Naive B cell (primary cell): ENCODE measurements around the gene FUT8. TPM values are rescaled to one million over a fixed set of nuclear protein-coding genes. Genes with fewer than 3 reads are reported as not detected.

Experiments
- ATAC-seq, 2 donors: fragments of 150-1000 bp; cut with Tn5 transposase; 2 replicates each; pipeline ENCODE4 v1.10.0; 2021; ENCODE audit warnings: low read depth in 2 of 2, mild to moderate bottlenecking in 2 of 2, moderate library complexity in 2 of 2
- DNase-seq: peaks from one replicate; pipeline ENCODE4 v3.0.0; 2022
- H3K27ac Mint-ChIP-seq, 6 donors: one replicate each; pipeline ENCODE4 v1.8.0; 2020 to 2022; ENCODE audit warnings: mild to moderate bottlenecking in 6 of 6, mixed read lengths in 6 of 6, moderate library complexity in 5 of 6, inconsistent platforms in 2 of 6
- H3K27me3 Mint-ChIP-seq, 3 donors: one replicate each; pipeline ENCODE4 v1.8.0; 2021 to 2022; ENCODE audit warnings: mixed read lengths in 3 of 3, mild to moderate bottlenecking in 1 of 3
- H3K36me3 Mint-ChIP-seq, 2 donors: one replicate each; pipeline ENCODE4 v1.8.0; 2020 to 2022; ENCODE audit warnings: mixed read lengths in 2 of 2, inconsistent platforms in 1 of 2, mild to moderate bottlenecking in 1 of 2
- H3K4me1 Mint-ChIP-seq, 3 donors: one replicate each; pipeline ENCODE4 v1.8.0; 2020 to 2022; ENCODE audit warnings: mixed read lengths in 3 of 3, inconsistent platforms in 1 of 3, mild to moderate bottlenecking in 1 of 3, moderate library complexity in 1 of 3
- H3K4me3 Mint-ChIP-seq, 8 donors: one replicate each; pipeline ENCODE4 v1.8.0; 2020 to 2022; ENCODE audit warnings: mild to moderate bottlenecking in 8 of 8, mixed read lengths in 8 of 8, moderate library complexity in 8 of 8, inconsistent platforms in 2 of 8
- H3K9me3 Mint-ChIP-seq, 7 donors: one replicate each; pipeline ENCODE4 v1.8.0; 2020 to 2022; ENCODE audit warnings: mixed read lengths in 7 of 7, mild to moderate bottlenecking in 5 of 7, inconsistent platforms in 2 of 7, moderate library complexity in 1 of 7
- polyA plus RNA-seq, 6 donors: library from polyadenylated mRNA; unstranded; fragments of 300-500 nt; fragmentation: Illumina TruSeq; gene quantifications; one replicate each; pipeline ENCODE4 v1.2.3, GENCODE V29; 2021; ENCODE audit warnings: low read depth in 6 of 6

The FUT8 gene
- polyA plus RNA-seq, 6 donors from 2014 or later, result 5.7 to 22.8 (median 16.2) TPM

- Mint-ChIP-seq H3K4me3 (peak overlapping the region in 1 of 8 donors; percentile 13), H3K36me3 (peaks cover 8 to 22% of the 10 kb centered on the region in 2 donors), H3K27me3 (no peaks in the 10 kb centered on the region), H3K4me1 (peaks cover 33 to 44% (median 40%) of the 10 kb centered on the region in 3 donors), H3K9me3 (peaks cover 8 to 30% (median 19%) of the 10 kb centered on the region in 7 donors), H3K27ac (no peak overlapping the region)
- DNase-seq (no peak), ATAC-seq (no peak)
Observed at GRCh38 chr14:65528069-65528468, 115.5 kb downstream of the FUT8 start.

DNA sequence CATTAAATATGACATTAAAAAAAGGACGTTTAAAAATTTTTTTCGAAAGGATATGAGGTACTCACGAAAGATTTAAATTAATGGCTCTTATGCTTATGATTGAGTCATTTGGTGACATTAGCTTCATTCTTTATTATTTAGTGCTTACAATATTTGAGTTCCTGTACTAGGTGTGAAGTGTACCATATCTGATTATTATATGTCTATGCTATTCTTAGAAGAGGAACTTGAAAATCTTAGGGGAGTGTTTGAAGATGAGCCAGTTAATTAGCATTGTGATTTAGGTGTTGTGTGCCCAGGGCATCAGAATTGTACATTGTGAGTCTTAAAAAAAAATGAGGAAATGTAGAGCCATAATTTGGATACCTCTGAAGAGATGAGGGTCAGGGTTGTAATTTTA, 118.6 kb downstream of the FUT8 start:
- Mint-ChIP-seq H3K36me3 (peaks cover 8 to 18% of the 10 kb centered on the region in 2 donors), H3K9me3 (peaks cover 7 to 20% (median 14%) of the 10 kb centered on the region in 7 donors), H3K27me3 (no peaks in the 10 kb centered on the region), H3K4me3 (no peak overlapping the region), H3K4me1 (peaks cover 9 to 23% (median 22%) of the 10 kb centered on the region in 3 donors), H3K27ac (peak overlapping the region in 1 of 6 donors; percentile 18)
- DNase-seq, result peak; percentile 14
- ATAC-seq, result peak; percentile 77 to 89

- H3K4me1 Mint-ChIP-seq, result peaks cover 0 to 25% (median 17%) of the 10 kb centered on the region in 3 donors
- peaks cover 8 to 11% of the 10 kb centered on the region in 2 donors for H3K36me3 Mint-ChIP-seq
- H3K4me3 Mint-ChIP-seq, result no peak overlapping the region
- ATAC-seq (no peak), DNase-seq (no peak)
- H3K27me3 Mint-ChIP-seq, result no peaks in the 10 kb centered on the region
- H3K27ac Mint-ChIP-seq, result no peak overlapping the region
- peaks cover 2 to 10% (median 4%) of the 10 kb centered on the region in 7 donors for H3K9me3 Mint-ChIP-seq
Observed at GRCh38 chr14:65533736-65534404, 121.3 kb downstream of the FUT8 start.

DNA sequence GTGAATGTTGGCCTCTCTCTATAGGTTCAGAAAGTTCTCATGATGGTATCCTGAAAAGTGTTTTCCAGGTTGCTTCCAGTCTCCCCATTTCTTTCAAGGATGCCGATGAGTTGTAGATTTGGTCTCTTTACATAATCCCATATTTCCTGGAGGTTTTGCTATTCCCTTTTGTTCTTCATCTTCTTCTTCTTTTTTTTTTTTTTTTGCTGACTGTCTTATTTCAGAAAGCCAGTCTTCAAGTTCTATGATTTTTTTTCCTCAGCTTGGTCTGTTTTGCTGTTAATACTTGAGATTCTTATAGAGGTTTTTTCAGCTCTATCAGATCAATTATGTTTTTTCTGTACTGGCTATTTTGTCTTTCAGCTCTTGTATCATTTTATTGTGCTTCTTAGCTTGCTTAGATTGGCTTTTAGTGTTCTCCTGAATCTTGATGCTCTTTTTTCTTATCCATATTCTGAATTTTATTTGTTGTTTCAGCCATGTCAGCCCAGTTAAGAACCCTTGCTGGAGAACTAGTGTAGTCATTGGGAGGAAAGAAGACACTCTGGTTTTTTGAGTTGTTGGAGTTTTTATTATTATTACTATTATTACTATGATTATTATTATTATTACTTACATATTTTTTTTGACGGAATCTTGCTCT, 124.4 kb downstream of the FUT8 start:
- Mint-ChIP-seq H3K9me3 (peaks cover 0 to 3% (median 0%) of the 10 kb centered on the region in 7 donors), H3K36me3 (no peaks in the 10 kb centered on the region), H3K27ac (no peak overlapping the region), H3K27me3 (no peaks in the 10 kb centered on the region), H3K4me3 (no peak overlapping the region), H3K4me1 (peaks cover 0 to 7% (median 0%) of the 10 kb centered on the region in 3 donors)
- DNase-seq, result no peak
- no peak for ATAC-seq

- DNase-seq (no peak), ATAC-seq (no peak)
- Mint-ChIP-seq H3K36me3 (no peaks in the 10 kb centered on the region), H3K4me3 (no peak overlapping the region), H3K4me1 (peaks cover 10 to 23% (median 18%) of the 10 kb centered on the region in 3 donors), H3K27me3 (no peaks in the 10 kb centered on the region), H3K9me3 (no peaks in the 10 kb centered on the region), H3K27ac (peak overlapping the region in 1 of 6 donors; percentile 24)
Observed at GRCh38 chr14:65548878-65549277, 136.3 kb downstream of the FUT8 start.

DNA sequence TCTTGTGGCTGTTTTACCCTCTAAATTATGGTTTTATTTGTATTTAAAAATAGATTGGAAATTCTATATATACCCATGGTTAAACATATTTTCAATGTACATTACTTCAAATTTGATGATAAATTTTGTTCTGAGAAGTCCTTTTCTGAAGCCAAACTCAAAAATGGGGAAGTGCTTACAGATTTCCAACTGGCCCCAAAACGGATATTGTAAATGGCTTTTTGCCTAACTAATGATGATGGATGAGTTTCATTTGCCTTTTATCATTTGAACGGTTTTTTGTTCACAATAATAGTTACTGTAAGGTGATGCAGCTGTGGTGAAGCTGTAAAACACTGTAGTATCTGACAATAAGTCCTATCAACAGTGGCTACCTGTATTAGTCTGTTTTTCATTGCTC, 136.9 kb downstream of the FUT8 start:
- no peak for DNase-seq
- Mint-ChIP-seq H3K4me3 (no peak overlapping the region), H3K4me1 (peaks cover 10 to 23% (median 13%) of the 10 kb centered on the region in 3 donors), H3K27ac (no peak overlapping the region), H3K9me3 (no peaks in the 10 kb centered on the region), H3K36me3 (no peaks in the 10 kb centered on the region), H3K27me3 (no peaks in the 10 kb centered on the region)
- ATAC-seq, result no peak

- no peaks in the 10 kb centered on the region for H3K9me3 Mint-ChIP-seq
- H3K27ac Mint-ChIP-seq, result peak overlapping the region in 1 of 6 donors; percentile 31
- no peaks in the 10 kb centered on the region for H3K27me3 Mint-ChIP-seq
- DNase-seq, result no peak
- ATAC-seq, result no peak
- no peak overlapping the region for H3K4me3 Mint-ChIP-seq
- H3K36me3 Mint-ChIP-seq, result no peaks in the 10 kb centered on the region
- peaks cover 10 to 23% (median 12%) of the 10 kb centered on the region in 3 donors for H3K4me1 Mint-ChIP-seq
Observed at GRCh38 chr14:65550779-65551643, 138.5 kb downstream of the FUT8 start.

DNA sequence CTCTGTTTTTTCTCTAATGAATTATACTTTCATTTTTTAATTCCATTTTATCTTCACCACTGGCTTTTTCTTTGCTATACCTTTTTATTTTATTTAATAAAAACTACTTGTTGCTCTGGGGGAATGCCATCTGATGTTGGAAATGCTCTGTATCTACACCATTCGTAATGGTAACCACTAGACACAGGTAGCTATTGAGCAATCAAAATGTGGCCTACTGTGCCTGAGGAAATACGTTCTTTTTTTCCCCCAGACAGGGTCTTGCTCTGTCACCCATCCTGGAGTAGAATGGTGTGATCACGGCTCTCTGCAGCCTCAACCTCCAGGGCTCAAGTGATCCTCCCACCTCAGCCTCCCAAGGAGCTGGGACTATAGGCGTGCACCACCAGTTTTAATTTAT, 140.2 kb downstream of the FUT8 start:
- Mint-ChIP-seq H3K36me3 (no peaks in the 10 kb centered on the region), H3K4me3 (no peak overlapping the region), H3K4me1 (peaks cover 7 to 23% (median 10%) of the 10 kb centered on the region in 3 donors), H3K27ac (no peak overlapping the region), H3K27me3 (no peaks in the 10 kb centered on the region), H3K9me3 (no peaks in the 10 kb centered on the region)
- ATAC-seq (no peak), DNase-seq (no peak)

- ATAC-seq, result no peak
- Mint-ChIP-seq H3K4me1 (peaks cover 3 to 19% (median 9%) of the 10 kb centered on the region in 3 donors), H3K9me3 (no peaks in the 10 kb centered on the region), H3K4me3 (no peak overlapping the region), H3K27ac (no peak overlapping the region), H3K27me3 (no peaks in the 10 kb centered on the region), H3K36me3 (no peaks in the 10 kb centered on the region)
- no peak for DNase-seq
Observed at GRCh38 chr14:65554837-65555236, 142.3 kb downstream of the FUT8 start.

GRCh38 chr14:65555358-65555757, 142.8 kb downstream of the FUT8 start:
- H3K9me3 Mint-ChIP-seq, result no peaks in the 10 kb centered on the region
- no peak overlapping the region for H3K4me3 Mint-ChIP-seq
- H3K36me3 Mint-ChIP-seq, result no peaks in the 10 kb centered on the region
- no peak for ATAC-seq
- DNase-seq, result no peak
- no peak overlapping the region for H3K27ac Mint-ChIP-seq
- H3K4me1 Mint-ChIP-seq, result peaks cover 2 to 17% (median 6%) of the 10 kb centered on the region in 3 donors
- no peaks in the 10 kb centered on the region for H3K27me3 Mint-ChIP-seq

GRCh38 chr14:65558363-65558762, 145.8 kb downstream of the FUT8 start:
- no peak for ATAC-seq
- no peak overlapping the region for H3K4me3 Mint-ChIP-seq
- peaks cover 5 to 12% of the 10 kb centered on the region in 2 donors for H3K36me3 Mint-ChIP-seq
- no peak for DNase-seq
- no peaks in the 10 kb centered on the region for H3K27me3 Mint-ChIP-seq
- no peak overlapping the region for H3K27ac Mint-ChIP-seq
- no peaks in the 10 kb centered on the region for H3K9me3 Mint-ChIP-seq
- H3K4me1 Mint-ChIP-seq, result peaks cover 0 to 10% (median 6%) of the 10 kb centered on the region in 3 donors

GRCh38 chr14:65560340-65561027, 148.0 kb downstream of the FUT8 start:
- no peaks in the 10 kb centered on the region for H3K27me3 Mint-ChIP-seq
- ATAC-seq, result no peak
- H3K4me3 Mint-ChIP-seq, result no peak overlapping the region
- peaks cover 15 to 24% of the 10 kb centered on the region in 2 donors for H3K36me3 Mint-ChIP-seq
- H3K9me3 Mint-ChIP-seq, result peaks cover 0 to 4% (median 0%) of the 10 kb centered on the region in 7 donors
- peaks cover 0 to 14% (median 11%) of the 10 kb centered on the region in 3 donors for H3K4me1 Mint-ChIP-seq
- peak overlapping the region in 1 of 6 donors; percentile 13 for H3K27ac Mint-ChIP-seq
- DNase-seq, result no peak

- Mint-ChIP-seq H3K27ac (peak overlapping the region in 1 of 6 donors; percentile 60), H3K9me3 (peaks cover 0 to 4% (median 0%) of the 10 kb centered on the region in 7 donors), H3K4me3 (peak overlapping the region in 1 of 8 donors; percentile 8), H3K27me3 (no peaks in the 10 kb centered on the region), H3K4me1 (peaks cover 11 to 24% (median 17%) of the 10 kb centered on the region in 3 donors), H3K36me3 (peaks cover 15 to 36% of the 10 kb centered on the region in 2 donors)
- no peak for DNase-seq
- ATAC-seq, result no peak
Observed at GRCh38 chr14:65564370-65564769, 151.8 kb downstream of the FUT8 start.
